ENCODE results near the gene PTPRG. TPM values are rescaled to one million over a fixed set of nuclear protein-coding genes. Genes with fewer than 3 reads are reported as not detected.

The PTPRG gene
- total and polyA plus RNA-seq, 2 donors (not counting 1 experiment from before 2014, with no cell fraction given) = 67.0 to 97.9 TPM

GRCh38 chr3:61631108-61631769 lies 69.9 kb downstream of the PTPRG start:
- Histone ChIP-seq H3K4me1 (ENCODE audit: control insufficient read depth, extremely low read depth, insufficient read depth, low read length) (peaks cover 9% of the 10 kb centered on the region), H3K9ac (ENCODE audit: insufficient read depth, low read length) (no peak overlapping the region), H2AFZ (ENCODE audit: low read length) (no peak overlapping the region), H3K79me2 (ENCODE audit: control insufficient read depth, insufficient read depth, low read length) (peaks cover 2% of the 10 kb centered on the region), H3K36me3 (ENCODE audit: control insufficient read depth, insufficient read depth, low read length) (no peaks in the 10 kb centered on the region), H3K4me3 (replicated peaks in 1 of 4; ENCODE audit: control extremely low read depth in 1 of 4, insufficient read depth in 1 of 4, low read depth in 3 of 4, low read length in 4 of 4) (no peak overlapping the region), H4K20me1 (ENCODE audit: control insufficient read depth, extremely low read depth, insufficient read depth, low read length) (no peaks in the 10 kb centered on the region), H3K9me3 (ENCODE audit: control insufficient read depth, insufficient read depth, low read depth, low read length) (no peaks in the 10 kb centered on the region), H3K27ac (ENCODE audit: insufficient read depth, low read length) (no peak overlapping the region), H3K27me3 (ENCODE audit: control insufficient read depth, insufficient read depth, low read length) (no peaks in the 10 kb centered on the region), H3K4me2 (ENCODE audit: extremely low read depth, insufficient read depth, low read length) (no peak overlapping the region)
- no peak for TF ChIP-seq EZH2 (IDR thresholded peaks at IDR 0.05; ENCODE audit: low read length, missing control alignments)
- TF ChIP-seq CTCF (conservative IDR thresholded peaks at IDR 0.05 in 1 of 2, IDR thresholded peaks at IDR 0.05 in 1 of 2; ENCODE audit: low read depth in 1 of 2, low read length in 2 of 2) = no peak
- no peak for DNase-seq (ENCODE audit: low read depth in 2 of 2)

GRCh38 chr3:61632568-61633175 lies 71.3 kb downstream of the PTPRG start:
- no peak for TF ChIP-seq CTCF (conservative IDR thresholded peaks at IDR 0.05 in 1 of 2, IDR thresholded peaks at IDR 0.05 in 1 of 2; ENCODE audit: low read depth in 1 of 2, low read length in 2 of 2)
- TF ChIP-seq EZH2 (IDR thresholded peaks at IDR 0.05; ENCODE audit: low read length, missing control alignments) = no peak
- DNase-seq (ENCODE audit: low read depth in 2 of 2) = peak in 1 of 2 donors; percentile 63

GRCh38 chr3:61634678-61635077 lies 73.3 kb downstream of the PTPRG start:
- Histone ChIP-seq H3K27me3 (ENCODE audit: control insufficient read depth, insufficient read depth, low read length) (no peaks in the 10 kb centered on the region), H3K4me2 (ENCODE audit: extremely low read depth, insufficient read depth, low read length) (no peak overlapping the region), H3K4me1 (ENCODE audit: control insufficient read depth, extremely low read depth, insufficient read depth, low read length) (peaks cover 21% of the 10 kb centered on the region), H3K79me2 (ENCODE audit: control insufficient read depth, insufficient read depth, low read length) (peaks cover 4% of the 10 kb centered on the region), H2AFZ (ENCODE audit: low read length) (no peak overlapping the region), H3K4me3 (replicated peaks in 1 of 4; ENCODE audit: control extremely low read depth in 1 of 4, insufficient read depth in 1 of 4, low read depth in 3 of 4, low read length in 4 of 4) (no peak overlapping the region), H3K9me3 (ENCODE audit: control insufficient read depth, insufficient read depth, low read depth, low read length) (no peaks in the 10 kb centered on the region), H3K36me3 (ENCODE audit: control insufficient read depth, insufficient read depth, low read length) (no peaks in the 10 kb centered on the region), H3K9ac (ENCODE audit: insufficient read depth, low read length) (no peak overlapping the region), H3K27ac (ENCODE audit: insufficient read depth, low read length) (no peak overlapping the region), H4K20me1 (ENCODE audit: control insufficient read depth, extremely low read depth, insufficient read depth, low read length) (no peaks in the 10 kb centered on the region)
- no peak for TF ChIP-seq EZH2 (IDR thresholded peaks at IDR 0.05; ENCODE audit: low read length, missing control alignments)
- TF ChIP-seq CTCF (conservative IDR thresholded peaks at IDR 0.05 in 1 of 2, IDR thresholded peaks at IDR 0.05 in 1 of 2; ENCODE audit: low read depth in 1 of 2, low read length in 2 of 2) = no peak
- DNase-seq (ENCODE audit: low read depth in 2 of 2) = peak in 1 of 2 donors; percentile 25

More at GRCh38 chr3:61632568-61633175, 71.3 kb downstream of the PTPRG start:
- Histone ChIP-seq H2AFZ (ENCODE audit: low read length) (no peak overlapping the region), H4K20me1 (ENCODE audit: control insufficient read depth, extremely low read depth, insufficient read depth, low read length) (no peaks in the 10 kb centered on the region), H3K4me1 (ENCODE audit: control insufficient read depth, extremely low read depth, insufficient read depth, low read length) (peaks cover 17% of the 10 kb centered on the region), H3K36me3 (ENCODE audit: control insufficient read depth, insufficient read depth, low read length) (no peaks in the 10 kb centered on the region), H3K4me2 (ENCODE audit: extremely low read depth, insufficient read depth, low read length) (no peak overlapping the region), H3K4me3 (replicated peaks in 1 of 4; ENCODE audit: control extremely low read depth in 1 of 4, insufficient read depth in 1 of 4, low read depth in 3 of 4, low read length in 4 of 4) (no peak overlapping the region), H3K27me3 (ENCODE audit: control insufficient read depth, insufficient read depth, low read length) (no peaks in the 10 kb centered on the region), H3K9ac (ENCODE audit: insufficient read depth, low read length) (no peak overlapping the region), H3K9me3 (ENCODE audit: control insufficient read depth, insufficient read depth, low read depth, low read length) (no peaks in the 10 kb centered on the region), H3K79me2 (ENCODE audit: control insufficient read depth, insufficient read depth, low read length) (peaks cover 4% of the 10 kb centered on the region), H3K27ac (ENCODE audit: insufficient read depth, low read length) (no peak overlapping the region)
